Smooth muscle cell (in vitro differentiated cells): ENCODE data around the gene PADI3. TPM values are rescaled to one million over a fixed set of nuclear protein-coding genes. Genes with fewer than 3 reads are reported as not detected.

Source experiments
- DNase-seq: peaks from one replicate; lab custom pipeline; 2025; ENCODE audit not compliant: unreplicated experiment; lab: John Stamatoyannopoulos, UW
- H2AFZ ChIP-seq: fragments of 200-600 bp; sonication (generic); 2 replicates; pipeline ENCODE4 v1.6.0; 2016; ENCODE audit warnings: antibody characterized with exemption, low read depth, mild to moderate bottlenecking
- H3F3A ChIP-seq: fragments of 200-600 bp; sonication (generic); 2 replicates; pipeline ENCODE4 v1.6.0; 2017; ENCODE audit warnings: antibody characterized with exemption, low read depth
- H3K27ac ChIP-seq: fragments of 200-600 bp; sonication (generic); 2 replicates; pipeline ENCODE4 v1.5.1; 2016; ENCODE audit warnings: low read depth, mild to moderate bottlenecking
- H3K27me3 ChIP-seq: fragments of 200-600 bp; sonication (generic); 2 replicates; pipeline ENCODE4 v1.6.1; 2016; ENCODE audit warnings: low read depth, mild to moderate bottlenecking
- H3K36me3 ChIP-seq: fragments of 200-600 bp; sonication (generic); 2 replicates; pipeline ENCODE4 v1.5.1; 2016; ENCODE audit warnings: low read depth
- H3K4me1 ChIP-seq: fragments of 200-600 bp; sonication (generic); 2 replicates; pipeline ENCODE4 v1.5.1; 2016; ENCODE audit warnings: low read depth
- H3K4me2 ChIP-seq: fragments of 200-600 bp; sonication (generic); 2 replicates; pipeline ENCODE4 v1.6.0; 2016; ENCODE audit warnings: mild to moderate bottlenecking
- H3K4me3 ChIP-seq: fragments of 200-600 bp; sonication (generic); 2 replicates; pipeline ENCODE4 v1.5.1; 2016; ENCODE audit warnings: mild to moderate bottlenecking
- H3K79me2 ChIP-seq: fragments of 200-600 bp; sonication (generic); 2 replicates; pipeline ENCODE4 v1.6.0; 2016; ENCODE audit warnings: low read depth, mild to moderate bottlenecking
- H3K9ac ChIP-seq: fragments of 200-600 bp; sonication (generic); 2 replicates; pipeline ENCODE4 v1.6.0; 2016; ENCODE audit warnings: low read depth
- H3K9me3 ChIP-seq: fragments of 200-600 bp; sonication (generic); replicated peaks from 2 replicates; pipeline ENCODE4 v1.5.1; 2016; ENCODE audit warnings: low read depth
- H4K20me1 ChIP-seq: fragments of 200-600 bp; sonication (generic); 2 replicates; pipeline ENCODE4 v1.6.0; 2016; ENCODE audit warnings: low read depth
- WGBS: methylation state at CpG from one replicate; pipeline ENCODE4 v1.1.7; 2016; ENCODE audit warnings: low lambda C conversion rate; 5-methylcytosine and 5-hydroxymethylcytosine counted together
- polyA plus RNA-seq: library from polyadenylated mRNA; unstranded; fragments of >200 nt; fragmentation: Nextera tagmentation; extraction: Ambion mirVana; gene quantifications from 2 replicates; pipeline ENCODE4 v1.2.1, GENCODE V29; 2016
- total RNA-seq: library from RNA; depleted of rRNA; stranded (reverse); fragments of >200 nt; gene quantifications from 2 replicates; pipeline ENCODE4 v1.2.3, GENCODE V29; 2014
- TF ChIP-seq, protein P1 (sequence below): fragments of 200-600 bp; sonication (generic); IDR thresholded peaks from 2 replicates; pipeline ENCODE4 v1.5.1; 2017; ENCODE audit warnings: borderline replicate concordance, mild to moderate bottlenecking, antibody characterized with exemption; ENCODE audit not compliant: insufficient read depth, poor library complexity, severe bottlenecking

Gene PADI3
- total and polyA plus RNA-seq, 2 experiments from 2014 or later, result not detected

DNA sequence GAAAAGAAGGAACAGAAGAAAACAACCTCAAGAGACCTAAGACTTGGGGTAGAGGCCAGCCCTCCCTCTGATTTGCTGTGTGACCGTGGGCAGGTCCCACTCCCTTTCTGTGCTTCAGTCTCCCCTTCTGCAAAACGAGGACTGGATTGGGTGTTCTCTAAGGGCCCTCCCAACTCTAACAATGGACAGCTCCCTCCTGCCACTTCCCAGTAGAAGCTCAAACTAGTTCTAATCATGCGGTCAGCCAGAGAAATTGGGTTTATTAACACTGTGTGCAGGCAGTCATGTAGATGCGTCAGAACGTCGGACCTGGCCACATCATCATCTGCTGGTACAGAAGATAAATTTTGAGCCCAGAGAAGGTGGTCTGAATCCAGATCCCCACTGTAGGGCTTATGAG is 57.5 kb downstream of the PADI3 start:
- Histone ChIP-seq H3K27ac (no peak overlapping the region), H3K4me1 (no peaks in the 10 kb centered on the region), H4K20me1 (no peaks in the 10 kb centered on the region), H3K36me3 (no peaks in the 10 kb centered on the region), H3K9ac (no peak overlapping the region), H3K27me3 (no peaks in the 10 kb centered on the region), H3F3A (no peaks in the 10 kb centered on the region), H3K4me2 (no peak overlapping the region), H3K9me3 (peaks cover 7% of the 10 kb centered on the region), H3K4me3 (no peak overlapping the region), H3K79me2 (no peaks in the 10 kb centered on the region), H2AFZ (no peak overlapping the region)
- DNase-seq, result no peak
- TF ChIP-seq, protein P1, sequence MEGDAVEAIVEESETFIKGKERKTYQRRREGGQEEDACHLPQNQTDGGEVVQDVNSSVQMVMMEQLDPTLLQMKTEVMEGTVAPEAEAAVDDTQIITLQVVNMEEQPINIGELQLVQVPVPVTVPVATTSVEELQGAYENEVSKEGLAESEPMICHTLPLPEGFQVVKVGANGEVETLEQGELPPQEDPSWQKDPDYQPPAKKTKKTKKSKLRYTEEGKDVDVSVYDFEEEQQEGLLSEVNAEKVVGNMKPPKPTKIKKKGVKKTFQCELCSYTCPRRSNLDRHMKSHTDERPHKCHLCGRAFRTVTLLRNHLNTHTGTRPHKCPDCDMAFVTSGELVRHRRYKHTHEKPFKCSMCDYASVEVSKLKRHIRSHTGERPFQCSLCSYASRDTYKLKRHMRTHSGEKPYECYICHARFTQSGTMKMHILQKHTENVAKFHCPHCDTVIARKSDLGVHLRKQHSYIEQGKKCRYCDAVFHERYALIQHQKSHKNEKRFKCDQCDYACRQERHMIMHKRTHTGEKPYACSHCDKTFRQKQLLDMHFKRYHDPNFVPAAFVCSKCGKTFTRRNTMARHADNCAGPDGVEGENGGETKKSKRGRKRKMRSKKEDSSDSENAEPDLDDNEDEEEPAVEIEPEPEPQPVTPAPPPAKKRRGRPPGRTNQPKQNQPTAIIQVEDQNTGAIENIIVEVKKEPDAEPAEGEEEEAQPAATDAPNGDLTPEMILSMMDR, result no peak
- WGBS, result 81% methylated on average over 6 of the region's 6 CpGs

DNA sequence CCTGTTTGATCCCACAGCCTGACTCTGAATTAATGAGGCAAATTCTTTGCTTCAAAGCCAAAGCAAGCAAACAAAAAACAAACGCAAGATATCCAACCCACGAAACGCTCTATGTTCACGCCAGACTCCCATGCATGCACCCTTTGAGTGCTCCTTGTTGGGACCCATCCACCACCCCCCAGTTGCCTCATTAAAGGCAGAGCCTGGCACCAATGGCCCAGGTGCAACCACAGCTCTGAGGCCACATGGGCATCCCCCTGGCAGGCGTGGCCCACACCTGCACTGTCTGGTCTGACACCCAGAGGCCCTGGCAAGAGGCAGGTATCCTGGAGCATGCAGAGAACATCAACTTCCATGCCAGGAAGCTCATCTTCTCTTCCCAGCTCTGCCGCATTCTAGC is 58.0 kb downstream of the PADI3 start:
- Histone ChIP-seq H3K27ac (no peak overlapping the region), H3K9me3 (peaks cover 6% of the 10 kb centered on the region), H3K36me3 (no peaks in the 10 kb centered on the region), H3K4me2 (no peak overlapping the region), H4K20me1 (no peaks in the 10 kb centered on the region), H3K27me3 (no peaks in the 10 kb centered on the region), H3K9ac (no peak overlapping the region), H3F3A (no peaks in the 10 kb centered on the region), H3K79me2 (no peaks in the 10 kb centered on the region), H3K4me1 (no peaks in the 10 kb centered on the region), H3K4me3 (no peak overlapping the region), H2AFZ (no peak overlapping the region)
- TF ChIP-seq, protein P1, result no peak
- DNase-seq, result no peak
- 55% methylated on average over 6 of the region's 6 CpGs for WGBS

DNA sequence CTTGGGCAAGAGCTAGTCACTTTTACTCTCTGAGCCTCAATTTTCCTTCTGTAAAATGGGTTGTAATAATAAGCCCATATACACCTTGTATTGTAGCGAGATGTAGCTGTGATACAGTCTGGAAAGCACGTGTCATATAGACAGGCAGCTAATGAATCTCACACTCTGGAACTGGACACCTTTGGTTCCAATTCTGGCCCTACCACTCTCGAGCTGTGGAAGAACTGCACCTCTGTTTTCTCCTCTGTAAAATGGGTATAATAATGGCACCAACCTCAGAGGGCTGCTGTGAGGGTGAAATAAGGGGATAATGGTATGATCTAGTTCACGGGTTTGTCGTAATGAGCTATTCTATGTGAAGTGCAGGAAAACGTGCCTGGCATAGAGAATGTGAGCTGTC is 58.4 kb downstream of the PADI3 start:
- Histone ChIP-seq H3K4me1 (no peaks in the 10 kb centered on the region), H3K4me3 (no peak overlapping the region), H3K27me3 (no peaks in the 10 kb centered on the region), H2AFZ (no peak overlapping the region), H3K36me3 (no peaks in the 10 kb centered on the region), H4K20me1 (no peaks in the 10 kb centered on the region), H3F3A (no peaks in the 10 kb centered on the region), H3K79me2 (no peaks in the 10 kb centered on the region), H3K27ac (no peak overlapping the region), H3K9ac (no peak overlapping the region), H3K4me2 (no peak overlapping the region), H3K9me3 (peaks cover 2% of the 10 kb centered on the region)
- DNase-seq, result no peak
- TF ChIP-seq, protein P1, result no peak
- 92% methylated on average over 6 of the region's 6 CpGs for WGBS

DNA sequence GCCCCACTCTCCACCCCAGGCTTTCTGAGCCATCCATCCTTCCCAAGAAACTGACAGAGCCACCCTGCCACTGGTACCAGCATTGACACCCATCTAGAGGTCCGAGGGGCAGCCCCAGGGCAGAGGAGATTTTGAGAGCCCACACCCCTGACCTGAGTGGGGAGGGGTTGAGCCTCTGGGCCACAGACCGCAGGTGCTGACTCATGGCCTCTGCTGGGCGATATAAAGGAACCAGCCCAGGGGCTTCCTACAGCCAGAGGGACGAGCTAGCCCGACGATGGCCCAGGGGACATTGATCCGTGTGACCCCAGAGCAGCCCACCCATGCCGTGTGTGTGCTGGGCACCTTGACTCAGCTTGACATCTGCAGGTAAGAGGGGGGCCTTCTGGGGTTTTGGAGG is 59.0 kb downstream of the PADI3 start, which contains the start of gene PADI4:
Gene PADI4 (plus strand): TSS at position 252 of the 400 bp plus-strand sequence. CDS start 26 bp downstream, at position 278.
- TF ChIP-seq, protein P1, result no peak
- Histone ChIP-seq H3K27me3 (no peaks in the 10 kb centered on the region), H3F3A (no peaks in the 10 kb centered on the region), H4K20me1 (no peaks in the 10 kb centered on the region), H2AFZ (no peak within 1 kb of the TSS), H3K4me1 (no peaks in the 10 kb centered on the region), H3K79me2 (no peaks in the 10 kb centered on the region), H3K4me3 (no peak within 1 kb of the TSS), H3K9ac (no peak within 1 kb of the TSS), H3K36me3 (no peaks in the 10 kb centered on the region), H3K27ac (no peak within 1 kb of the TSS), H3K9me3 (no peaks in the 10 kb centered on the region), H3K4me2 (no peak within 1 kb of the TSS)
- no peak for DNase-seq
- WGBS, result 77% methylated on average over 8 of the region's 8 CpGs
